Stimulated activated CD4-positive, alpha-beta T cell treated with anti-CD3 and anti-CD28 coated beads, Interleukin-1b, Interleukin-23, amount 100 ng/mL, for 24 hours (primary cell): Measurements from ENCODE around the gene BRCA1.
"Not testable (repeated sequence)": the region's sequence is repeated elsewhere in the genome, so short reads cannot be mapped to it uniquely, and the experiment has no call there.

Experiments used
- DNase-seq, 4 experiments: peaks; one replicate each; pipeline ENCODE4 v3.0.0-alpha.2; 2020; ENCODE audit warnings: low read depth in 4 of 4, low spot score in 1 of 4

The BRCA1 gene

DNA sequence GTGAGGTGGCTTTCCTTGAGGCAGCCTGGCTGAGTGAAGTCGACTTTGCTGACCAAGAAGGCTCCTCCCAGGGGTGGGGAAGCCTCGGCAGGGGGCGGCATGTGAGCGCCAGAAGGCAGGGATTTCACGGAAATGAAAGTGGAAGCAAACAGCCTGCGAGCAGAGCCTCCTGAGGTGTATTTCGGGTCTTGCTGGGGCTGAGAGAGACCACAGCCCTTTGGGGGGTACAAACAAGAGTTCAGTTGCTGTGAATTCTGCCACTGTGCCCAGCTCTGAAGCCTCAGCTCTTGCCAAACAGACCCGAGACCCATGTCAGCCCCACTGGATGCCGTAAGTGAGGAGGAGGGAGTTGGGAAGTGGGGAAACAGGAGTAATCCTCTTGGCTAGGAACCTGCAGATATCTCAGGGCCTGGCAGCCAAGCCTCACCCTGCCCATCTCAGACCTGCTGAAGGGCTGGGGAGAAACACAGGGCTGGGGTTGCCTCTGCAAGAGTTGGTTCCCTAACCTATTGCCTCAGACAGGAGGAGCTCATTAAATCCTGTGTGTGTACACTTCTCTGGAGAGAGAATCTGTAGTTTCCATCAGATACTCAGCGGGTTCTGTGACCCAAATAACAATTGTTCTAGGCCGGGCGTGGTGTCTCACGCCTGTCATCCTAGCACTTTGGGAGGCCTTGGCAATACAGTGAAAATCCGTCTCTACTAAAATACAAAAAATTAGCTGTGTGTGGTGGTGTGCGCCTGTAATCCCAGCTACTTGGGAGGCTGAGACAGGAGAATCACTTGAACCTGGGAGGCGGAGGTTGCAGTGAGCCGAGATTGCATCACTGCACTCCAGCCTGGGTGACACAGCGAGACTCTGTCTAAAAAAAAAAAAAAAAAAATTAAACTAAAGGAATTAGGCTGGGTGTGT, 118.3 kb downstream of the BRCA1 start, which contains the start of gene IFI35:
Gene IFI35, plus strand, starts transcription at position 146 of the 913 bp plus-strand sequence. Its CDS starts 164 bp downstream, at position 310.
- peak; percentile 50 to 77 (median 65) for DNase-seq

DNA sequence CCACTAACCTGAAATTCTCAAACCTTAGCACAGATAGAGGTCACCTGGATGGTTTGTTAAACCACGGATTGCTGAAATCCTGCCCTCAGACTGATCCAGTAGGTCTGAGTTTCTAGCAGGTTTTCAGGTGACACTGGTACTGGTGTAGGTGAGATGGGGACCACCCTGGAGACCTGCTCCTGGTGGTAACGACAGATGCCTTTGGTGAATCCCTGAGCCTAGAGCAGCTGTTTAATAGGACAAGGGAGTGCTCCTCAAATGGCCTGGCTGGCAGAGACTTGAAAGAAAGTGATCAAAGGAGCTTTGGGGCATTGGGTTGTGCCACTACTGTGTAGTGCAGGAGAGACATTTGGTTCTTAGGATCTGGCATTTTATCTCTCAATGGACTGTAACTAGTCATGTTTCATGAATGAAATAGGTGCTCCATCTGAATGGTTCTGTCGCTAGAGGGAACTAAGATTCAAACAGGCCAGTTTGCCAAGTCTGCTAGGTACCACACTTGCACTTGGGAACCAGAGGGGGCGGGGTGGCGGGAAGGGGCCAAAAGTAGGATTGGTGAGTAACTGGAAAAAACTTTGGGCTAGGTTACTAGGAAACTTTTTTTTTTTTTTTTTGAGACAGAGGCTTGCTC, 121.5 kb downstream of the BRCA1 start:
- DNase-seq: no peak

DNA sequence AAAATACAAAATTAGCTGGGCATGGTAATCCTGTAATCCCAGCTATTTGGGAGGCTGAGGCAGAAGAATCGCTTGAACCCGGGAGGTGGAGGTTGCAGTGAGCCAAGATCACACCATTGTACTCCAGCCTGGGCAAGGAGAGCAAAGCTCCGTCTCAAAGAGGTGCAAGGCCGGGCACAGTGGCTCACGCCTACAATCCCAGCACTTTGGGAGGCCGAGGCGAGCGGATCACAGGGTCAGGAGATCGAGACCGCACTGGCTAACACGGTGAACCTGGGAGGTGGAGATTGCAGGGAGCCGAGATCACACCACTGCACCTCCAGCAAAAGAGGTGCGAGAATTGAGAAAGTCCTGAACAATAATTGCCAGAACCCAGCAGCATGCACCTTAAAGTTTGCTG, 124.3 kb downstream of the BRCA1 start:
- not testable (repeated sequence) for DNase-seq

DNA sequence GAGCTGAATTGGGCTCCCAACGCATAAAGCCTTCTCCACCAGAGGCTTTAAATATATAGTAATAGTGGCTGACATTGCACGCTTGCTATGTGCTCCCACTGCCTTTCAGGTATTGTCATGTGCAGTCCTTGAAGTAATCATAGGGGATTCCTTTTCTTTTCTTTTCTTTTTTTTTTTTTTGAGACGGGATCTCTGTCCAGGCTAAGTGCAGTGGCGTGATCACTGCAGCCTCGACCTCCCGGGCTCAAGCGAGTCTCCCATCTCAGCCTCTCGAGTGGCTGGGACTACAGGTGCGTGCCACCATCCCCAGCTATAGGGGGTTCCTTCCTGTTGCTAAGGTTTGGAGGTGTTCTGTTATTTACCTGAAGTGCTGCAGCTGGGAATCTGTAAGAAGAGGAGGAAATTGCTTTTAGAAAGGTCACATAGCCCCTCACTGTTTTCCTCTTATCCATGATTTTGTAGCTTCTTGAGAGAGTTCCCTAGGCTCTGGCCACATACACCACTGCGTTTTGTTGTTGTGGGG, 126.1 kb downstream of the BRCA1 start:
- DNase-seq: no peak

DNA sequence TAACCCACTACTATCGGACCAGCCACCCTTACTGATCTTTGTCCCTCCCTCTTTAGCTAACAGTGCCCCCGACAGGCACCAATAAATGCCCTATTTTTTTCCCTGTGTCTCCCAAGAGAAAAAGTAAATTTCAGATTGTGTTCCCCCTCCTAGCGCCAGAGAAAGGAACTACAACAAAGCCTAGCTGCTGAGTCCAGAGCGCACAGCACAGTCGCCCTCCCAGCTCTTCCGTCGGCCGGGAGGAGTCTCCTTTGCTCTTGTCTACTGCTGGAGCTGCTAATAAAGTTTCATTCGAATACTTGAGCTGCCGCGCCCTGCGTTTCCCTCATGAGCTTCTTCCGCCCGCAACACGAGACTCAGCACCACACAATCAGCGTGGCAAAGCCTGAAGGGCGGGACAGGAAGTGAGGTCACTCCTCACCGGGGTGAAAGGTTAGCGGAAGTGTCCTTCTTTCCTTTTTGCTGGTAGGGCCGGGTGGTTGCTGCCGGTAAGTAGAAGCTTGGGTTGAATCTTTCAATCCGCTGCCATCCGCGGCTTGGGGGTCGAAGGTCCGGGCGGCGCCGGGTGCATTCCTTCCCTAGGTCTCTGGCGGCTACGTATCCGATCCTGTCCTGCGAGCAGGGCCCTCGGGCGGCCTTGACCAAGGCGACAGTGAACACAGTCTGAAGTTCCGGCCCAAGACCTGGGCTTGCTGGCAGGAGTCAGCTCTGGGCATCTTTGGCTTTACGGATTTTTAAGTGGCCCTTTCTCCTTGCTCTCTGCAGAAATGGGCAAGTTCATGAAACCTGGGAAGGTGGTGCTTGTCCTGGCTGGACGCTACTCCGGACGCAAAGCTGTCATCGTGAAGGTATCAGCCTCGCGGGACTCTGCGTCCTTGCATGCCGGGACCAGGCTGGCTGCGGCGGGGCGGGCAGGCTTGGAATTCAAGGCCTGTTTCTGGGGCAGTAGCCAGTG, 126.9 kb downstream of the BRCA1 start, which contains the start of gene RPL27:
Gene RPL27, plus strand, starts transcription at position 436 of the 955 bp plus-strand sequence. Its CDS starts 332 bp downstream, at position 768.
- DNase-seq: peak; percentile 91 to 94 (median 92)

DNA sequence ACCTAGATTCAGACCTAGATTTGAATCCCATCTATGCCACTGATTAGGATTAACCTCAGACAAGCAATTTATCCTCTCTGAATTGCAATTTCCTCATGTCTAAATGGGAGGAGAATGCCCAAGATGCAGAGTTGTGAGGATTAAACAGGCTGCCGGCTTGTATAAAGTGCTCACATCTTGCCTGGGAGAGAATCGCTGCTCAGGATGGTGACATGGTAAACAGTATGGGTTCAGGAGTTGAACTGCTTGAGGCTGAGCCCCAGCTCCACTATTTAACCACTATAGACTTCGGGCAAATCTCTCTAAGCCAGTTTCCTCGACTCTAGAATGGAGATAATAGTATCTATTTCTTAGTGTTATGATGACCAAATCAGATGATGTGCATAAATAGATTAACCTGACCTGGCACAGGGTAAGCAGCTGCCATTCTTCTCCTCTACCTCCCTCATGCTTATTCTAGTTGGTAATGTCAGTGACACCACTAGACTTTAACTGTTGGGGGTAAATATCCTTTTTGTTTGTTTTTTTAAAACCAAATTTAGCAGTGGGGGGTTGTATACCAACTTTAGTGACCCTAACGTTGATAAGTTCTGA, 127.7 kb downstream of the BRCA1 start:
- DNase-seq: no peak
